H1 (cell line): ENCODE results near the gene ZYG11B. TPM values are rescaled to one million over a fixed set of nuclear protein-coding genes. Genes with fewer than 3 reads are reported as not detected.

Source experiments
- CTCF ChIA-PET: fragments of 300-600 bp; sonication (Branson Sonifier 250); formaldehyde crosslinking; loops from one replicate; lab custom pipeline; 2021; ENCODE audit not compliant: partially characterized antibody; lab: Charles Lee
- POLR2A ChIA-PET: fragments of 300-600 bp; sonication (Branson Sonifier 250); formaldehyde crosslinking; loops from one replicate; lab custom pipeline; 2021; ENCODE audit warnings: inconsistent platforms; ENCODE audit not compliant: partially characterized antibody; lab: Charles Lee
- DNase-seq, 2 experiments: peaks; one replicate each; pipeline versions ENCODE4 v3.0.0 to v3.0.0-alpha.2; 2010 to 2022; ENCODE audit warnings: low spot score in 2 of 2, low read depth in 1 of 2, mixed read lengths in 1 of 2
- FAIRE-seq: peaks from 2 replicates; lab custom pipeline; 2011; peaks lifted over from hg19 to GRCh38; lab: Jason Lieb, UNC
- H2AFZ ChIP-seq: 2 replicates; pipeline ENCODE4 v1.8.1; 2012; ENCODE audit warnings: low read length, inconsistent platforms
- H2AK5ac ChIP-seq: 2 replicates; pipeline ENCODE4 v1.6.1; 2013; ENCODE audit warnings: low read depth, low read length
- H2BK120ac ChIP-seq: replicated peaks from 2 replicates; pipeline ENCODE3; 2013; ENCODE audit warnings: low read depth, low read length, inconsistent platforms
- H2BK12ac ChIP-seq: 2 replicates; pipeline ENCODE4 v1.6.1; 2013; ENCODE audit warnings: low read depth, low read length
- H2BK15ac ChIP-seq: 2 replicates; pipeline ENCODE4 v1.6.1; 2013; ENCODE audit warnings: low read length
- H2BK20ac ChIP-seq: 2 replicates; pipeline ENCODE4 v1.6.1; 2013; ENCODE audit warnings: low read length
- H2BK5ac ChIP-seq: 2 replicates; pipeline ENCODE4 v1.6.1; 2013; ENCODE audit warnings: low read depth, low read length
- H3K14ac ChIP-seq: 2 replicates; pipeline ENCODE4 v1.6.1; 2013; ENCODE audit warnings: inconsistent platforms; ENCODE audit not compliant: insufficient read length
- H3K18ac ChIP-seq: 2 replicates; pipeline ENCODE4 v1.6.1; 2013; ENCODE audit warnings: low read length; ENCODE audit errors: extremely low read depth
- H3K23ac ChIP-seq: 2 replicates; pipeline ENCODE4 v1.6.1; 2013; ENCODE audit warnings: inconsistent platforms; ENCODE audit not compliant: insufficient read length
- H3K23me2 ChIP-seq: 2 replicates; pipeline ENCODE4 v1.6.1; 2013; ENCODE audit warnings: low read depth, low read length
- H3K27ac ChIP-seq: 2 replicates; pipeline ENCODE4 v1.6.1; 2011; ENCODE audit warnings: low read depth, low read length, inconsistent platforms
- H3K27me3 ChIP-seq, 4 experiments: replicated peaks in 1 of 4; 1 replicate in 1 of 4; 2 replicates in 3 of 4; pipeline versions ENCODE4 v1.6.1 to v1.8.1; 2011 to 2013; ENCODE audit warnings: low read length in 3 of 4, mild to moderate bottlenecking in 3 of 4, inconsistent platforms in 2 of 4, mixed read lengths in 2 of 4, moderate library complexity in 1 of 4; ENCODE audit not compliant: control insufficient read depth in 3 of 4, insufficient read depth in 3 of 4; ENCODE audit errors: extremely low read depth in 1 of 4
- H3K36me3 ChIP-seq, 4 experiments: 2 replicates each; pipeline versions ENCODE4 v1.6.1 to v1.8.1; 2011 to 2013; ENCODE audit warnings: mild to moderate bottlenecking in 4 of 4, low read length in 3 of 4, moderate library complexity in 2 of 4, control low read depth in 1 of 4, inconsistent platforms in 1 of 4; ENCODE audit not compliant: insufficient read depth in 4 of 4, control insufficient read depth in 2 of 4
- H3K4ac ChIP-seq: replicated peaks from 2 replicates; pipeline ENCODE3; 2013; ENCODE audit warnings: low read length, low read depth, mixed read lengths, inconsistent platforms; ENCODE audit not compliant: insufficient read length
- H3K4me1 ChIP-seq, 4 experiments: replicated peaks in 1 of 4; 1 replicate in 1 of 4; 2 replicates in 3 of 4; pipeline versions ENCODE4 v1.6.1 to v1.8.1; 2011 to 2013; ENCODE audit warnings: low read length in 3 of 4, inconsistent platforms in 2 of 4, mixed read lengths in 1 of 4; ENCODE audit not compliant: insufficient read depth in 4 of 4, control insufficient read depth in 3 of 4
- H3K4me2 ChIP-seq, 2 experiments: 2 replicates each; pipeline versions ENCODE4 v1.6.1 to v1.8.1; 2011 to 2013; ENCODE audit warnings: low read depth in 2 of 2, low read length in 2 of 2, control low read depth in 1 of 2, inconsistent platforms in 1 of 2, mild to moderate bottlenecking in 1 of 2; ENCODE audit not compliant: insufficient read depth in 1 of 2
- H3K4me3 ChIP-seq, 4 experiments: fragments of 200-600, 300-600 bp in 1 of 4; sonication (generic), shearing (Covaris generic), sonication (Bioruptor Twin) in 1 of 4; 2 replicates each; pipeline versions ENCODE4 v1.5.1 to v1.8.1; 2011 to 2016; ENCODE audit warnings: low read length in 4 of 4, low read depth in 3 of 4, control low read depth in 2 of 4, inconsistent platforms in 2 of 4, mild to moderate bottlenecking in 2 of 4, mixed read lengths in 1 of 4, moderate library complexity in 1 of 4; ENCODE audit not compliant: insufficient read depth in 2 of 4; ENCODE audit errors: extremely low read depth in 1 of 4
- H3K56ac ChIP-seq: replicated peaks from 2 replicates; pipeline ENCODE3; 2013; ENCODE audit warnings: low read depth, mild to moderate bottlenecking, mixed read lengths, low read length, inconsistent platforms; ENCODE audit not compliant: insufficient read length
- H3K79me1 ChIP-seq: 2 replicates; pipeline ENCODE4 v1.6.1; 2013; ENCODE audit warnings: low read depth, low read length, control low read depth
- H3K79me2 ChIP-seq, 2 experiments: 2 replicates each; pipeline versions ENCODE4 v1.6.1 to v1.8.1; 2012 to 2013; ENCODE audit warnings: low read length in 2 of 2, mild to moderate bottlenecking in 2 of 2, inconsistent platforms in 1 of 2; ENCODE audit not compliant: insufficient read depth in 2 of 2, control insufficient read depth in 1 of 2
- H3K9ac ChIP-seq, 4 experiments: replicated peaks in 1 of 4; 1 replicate in 1 of 4; 2 replicates in 3 of 4; pipeline versions ENCODE4 v1.6.1 to v1.8.1; 2011 to 2013; ENCODE audit warnings: low read depth in 3 of 4, low read length in 3 of 4, control low read depth in 2 of 4, mild to moderate bottlenecking in 2 of 4, moderate library complexity in 2 of 4, inconsistent platforms in 1 of 4; ENCODE audit errors: extremely low read depth in 1 of 4
- H3K9me3 ChIP-seq, 2 experiments: 2 replicates each; pipeline versions ENCODE4 v1.6.1 to v1.8.1; 2012 to 2013; ENCODE audit warnings: mild to moderate bottlenecking in 2 of 2, moderate library complexity in 2 of 2, control low read depth in 1 of 2, inconsistent platforms in 1 of 2, low read depth in 1 of 2, low read length in 1 of 2, mixed read lengths in 1 of 2; ENCODE audit not compliant: insufficient read depth in 2 of 2
- H4K20me1 ChIP-seq, 2 experiments: replicated peaks in 1 of 2; 2 replicates each; pipeline versions ENCODE3 to v1.8.1; 2011 to 2013; ENCODE audit warnings: inconsistent platforms in 2 of 2, low read length in 2 of 2, mild to moderate bottlenecking in 1 of 2; ENCODE audit not compliant: insufficient read depth in 2 of 2, control insufficient read depth in 1 of 2
- H4K5ac ChIP-seq: 2 replicates; pipeline ENCODE4 v1.6.1; 2013; ENCODE audit warnings: low read length, low read depth, mixed read lengths, inconsistent platforms; ENCODE audit not compliant: insufficient read length
- H4K8ac ChIP-seq: 2 replicates; pipeline ENCODE4 v1.8.0; 2013; ENCODE audit warnings: mild to moderate bottlenecking, moderate library complexity, low read length, inconsistent platforms; ENCODE audit not compliant: insufficient read depth; ENCODE audit errors: extremely low read depth
- H4K91ac ChIP-seq: replicated peaks from 2 replicates; pipeline ENCODE3; 2013; ENCODE audit warnings: low read length, mixed read lengths, inconsistent platforms; ENCODE audit not compliant: insufficient read length
- BCL11A ChIP-seq, 2 experiments: IDR thresholded peaks; one replicate each; pipeline ENCODE4 v1.6.1; 2011; ENCODE audit warnings: low read depth in 2 of 2, low read length in 2 of 2, mild to moderate bottlenecking in 2 of 2
- CBX8 ChIP-seq: fragments of 300-800, 300-1000 bp; sonication (generic); IDR thresholded peaks from 2 replicates; pipeline ENCODE4 v1.7.1; 2016; ENCODE audit warnings: low read depth, low read length, borderline replicate concordance
- EP300 ChIP-seq, 2 experiments: IDR thresholded peaks; 1 replicate in 1 of 2; 2 replicates in 1 of 2; pipeline ENCODE4 v1.6.1; 2011 to 2012; ENCODE audit warnings: low read depth in 2 of 2, low read length in 2 of 2, mild to moderate bottlenecking in 2 of 2, borderline replicate concordance in 1 of 2, inconsistent platforms in 1 of 2, moderate library complexity in 1 of 2
- EZH2 ChIP-seq: fragments of 200-600 bp; sonication (generic); IDR thresholded peaks from 2 replicates; pipeline ENCODE4 v1.7.1; 2012; ENCODE audit warnings: low read depth, mild to moderate bottlenecking, moderate library complexity, low read length, inconsistent platforms; ENCODE audit not compliant: severe bottlenecking
- HDAC2 ChIP-seq, 2 experiments: fragments of 300-600 bp in 1 of 2; sonication (generic) in 1 of 2; IDR thresholded peaks; 2 replicates each; pipeline ENCODE4 v1.6.1; 2011 to 2012; ENCODE audit warnings: low read depth in 2 of 2, low read length in 2 of 2, mild to moderate bottlenecking in 2 of 2, moderate library complexity in 2 of 2, borderline replicate concordance in 1 of 2, inconsistent platforms in 1 of 2
- JUND ChIP-seq: IDR thresholded peaks from 2 replicates; pipeline ENCODE4 v1.6.1; 2011; ENCODE audit warnings: mild to moderate bottlenecking, improper control_type of control experiment, low read length
- KDM4A ChIP-seq: IDR thresholded peaks from one replicate; pipeline ENCODE4 v1.7.1; 2012; ENCODE audit warnings: low read depth, mild to moderate bottlenecking, moderate library complexity, low read length, inconsistent platforms; ENCODE audit not compliant: severe bottlenecking
- NANOG ChIP-seq: IDR thresholded peaks from 2 replicates; pipeline ENCODE4 v1.6.1; 2011; ENCODE audit warnings: low read length, low read depth, mild to moderate bottlenecking, inconsistent platforms; ENCODE audit not compliant: insufficient read depth, poor library complexity, severe bottlenecking
- RAD21 ChIP-seq, 2 experiments: IDR thresholded peaks in 1 of 2; conservative IDR thresholded peaks in 1 of 2; 2 replicates each; pipeline ENCODE4 v1.6.1; 2011; ENCODE audit warnings: low read depth in 2 of 2, low read length in 2 of 2, improper control_type of control experiment in 1 of 2, inconsistent platforms in 1 of 2, mild to moderate bottlenecking in 1 of 2, moderate library complexity in 1 of 2
- RNF2 ChIP-seq: fragments of 200-900, 300-1000 bp; sonication (generic); IDR thresholded peaks from 2 replicates; pipeline ENCODE4 v1.7.1; 2016; ENCODE audit warnings: borderline replicate concordance, low read depth, mild to moderate bottlenecking, antibody characterized with exemption, low read length; ENCODE audit not compliant: poor library complexity, severe bottlenecking; ENCODE audit errors: missing control alignments
- TBP ChIP-seq: IDR thresholded peaks from 2 replicates; pipeline ENCODE4 v1.6.1; 2011; ENCODE audit warnings: low read depth, low read length, improper control_type of control experiment
- TEAD4 ChIP-seq: IDR thresholded peaks from 2 replicates; pipeline ENCODE4 v1.6.1; 2012; ENCODE audit warnings: low read depth, low read length, inconsistent platforms, mixed read lengths
- WGBS, 2 experiments: shearing (Covaris generic) in 1 of 2; methylation state at CpG; one replicate each; pipeline versions ENCODE4 v1.1.6 to v1.1.7; 2013 to 2015; ENCODE audit warnings: low lambda C conversion rate in 2 of 2, mixed read lengths in 2 of 2, inconsistent platforms in 1 of 2, low coverage in 1 of 2, missing lambda C conversion rate in 1 of 2; ENCODE audit not compliant: insufficient replicate concordance in 2 of 2, insufficient coverage in 1 of 2, insufficient read length in 1 of 2; ENCODE audit errors: extremely low coverage in 1 of 2, missing lambda C conversion rate in 1 of 2; 5-methylcytosine and 5-hydroxymethylcytosine counted together
- polyA plus RNA-seq, 7 experiments: library from polyadenylated mRNA; depleted of rRNA in 3 of 7; stranded (reverse) in 5 of 7; unstranded in 2 of 7; fragments of >200 nt in 5 of 7; fragments of 200-250 nt in 2 of 7; gene quantifications; 1 replicate in 5 of 7; 2 replicates in 1 of 7; 4 replicates in 1 of 7; pipeline versions ENCODE4 v1.2.1 to v1.2.3, GENCODE V29; 2011 to 2013; ENCODE audit warnings: missing spikeins in 2 of 7, mixed read lengths in 2 of 7
- total RNA-seq: library from RNA; stranded (reverse); fragmentation: NEBNext Ultra II Directional; extraction: Animal tissue kit (Norgen Biotek cat#: 25700); gene quantifications from 2 replicates; pipeline ENCODE4 v1.2.1, GENCODE V29; 2021

Gene ZYG11B
- total and polyA plus RNA-seq, 2 of the 8 experiments (the other 6 are each of a cell fraction or from before 2014, with no cell fraction given) = 4.4 to 20.9 TPM

DNA sequence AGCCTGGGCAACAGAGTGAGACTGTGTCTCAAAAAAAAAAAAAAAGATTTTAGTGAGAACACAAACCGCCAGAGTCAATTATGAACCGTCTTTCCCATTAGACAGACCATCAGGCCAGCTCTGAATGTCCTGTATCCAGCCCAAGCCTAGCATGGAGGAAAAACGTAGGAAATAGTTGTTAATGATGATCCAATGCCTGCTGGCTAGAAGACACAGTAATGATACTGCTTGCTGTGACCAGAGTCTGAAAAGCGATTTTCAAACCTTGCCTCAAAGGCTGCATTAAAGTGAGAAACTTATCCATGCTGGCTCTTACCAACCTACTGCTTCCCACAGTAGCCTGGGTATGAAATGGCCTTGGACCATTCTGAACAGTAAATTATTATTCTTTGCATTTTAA lies 45.1 kb upstream of the ZYG11B start:
- Histone ChIP-seq H3K9ac (no peak overlapping the region), H2BK120ac (no peak overlapping the region), H4K5ac (no peak overlapping the region), H4K8ac (no peak overlapping the region), H2BK20ac (no peak overlapping the region), H3K79me1 (no peaks in the 10 kb centered on the region), H3K18ac (no peak overlapping the region), H3K4me1 (peaks cover 0 to 7% (median 3%) of the 10 kb centered on the region in 4 experiments; a peak in 3 of 7 replicates), H4K20me1 (no peaks in the 10 kb centered on the region), H2BK5ac (no peak overlapping the region), H2BK15ac (no peak overlapping the region), H2AFZ (no peak overlapping the region), H3K36me3 (peaks cover 0 to 7% (median under 1%) of the 10 kb centered on the region in 4 experiments; a peak in 3 of 8 replicates), H3K79me2 (no peaks in the 10 kb centered on the region), H2AK5ac (no peak overlapping the region), H3K4me3 (no peak overlapping the region), H2BK12ac (no peak overlapping the region), H3K27ac (no peak overlapping the region), H3K56ac (no peak overlapping the region), H3K23me2 (no peaks in the 10 kb centered on the region; the same call in 1 of the 2 replicates), H3K4ac (no peak overlapping the region), H3K9me3 (no peaks in the 10 kb centered on the region), H3K14ac (no peak overlapping the region), H3K4me2 (no peak overlapping the region), H3K23ac (no peak overlapping the region), H4K91ac (no peak overlapping the region), H3K27me3 (no peaks in the 10 kb centered on the region)
- no peak for FAIRE-seq
- DNase-seq = no peak
- WGBS, 2 experiments = 93% methylated on average over 4 of the region's 4 CpGs; no CpG with 5 or more reads in 1 of the 2 experiments
- ChIA-PET POLR2A (interaction anchor here (0.6 to 1.7 kb wide), 3 partner anchors 13 to 170 kb away, joined by 3 to 4 read pairs (median 3); no protein-coding TSS in a partner anchor), CTCF (interaction anchor here (0.6 to 1.0 kb wide), 3 partner anchors 46 to 119 kb away, joined by 3 read pairs; no protein-coding TSS in a partner anchor)
- TF ChIP-seq JUND (no peak), NANOG (no peak), HDAC2 (IDR thresholded peaks at IDR 0.05; ENCODE audit: borderline replicate concordance in 1 of 2, low read depth in 2 of 2, low read length in 2 of 2) (no peak), BCL11A (IDR thresholded peaks at IDR 0.05; ENCODE audit: low read depth in 2 of 2, low read length in 2 of 2) (no peak), KDM4A (no peak), RAD21 (IDR thresholded peaks at IDR 0.05 in 1 of 2, conservative IDR thresholded peaks at IDR 0.05 in 1 of 2; ENCODE audit: low read depth in 2 of 2, low read length in 2 of 2) (no peak), EP300 (IDR thresholded peaks at IDR 0.05; ENCODE audit: borderline replicate concordance in 1 of 2, low read depth in 2 of 2, low read length in 2 of 2) (no peak), CBX8 (no peak), EZH2 (no peak), TEAD4 (no peak), RNF2 (no peak), TBP (no peak)
